HG03378 (cell line): ENCODE measurements around the gene KRTAP12-4.
"Not testable (repeated sequence)": the region's sequence is repeated elsewhere in the genome, so short reads cannot be mapped to it uniquely, and the experiment has no call there.

ENCODE experiments used
- ATAC-seq: cut with Tn5 transposase; IDR thresholded peaks from one replicate; pipeline ENCODE4 v1.9.1; 2021; ENCODE audit warnings: mild to moderate bottlenecking, moderate library complexity; ENCODE audit not compliant: unreplicated experiment

The KRTAP12-4 gene

GRCh38 chr21:44657635-44658540 lies 3.4 kb upstream of the KRTAP12-4 start, which contains the start of gene KRTAP12-3:
Gene KRTAP12-3, plus strand, starts transcription at chr21:44657932. Its CDS starts 48 bp downstream, at chr21:44657980.
- ATAC-seq, result no peak

GRCh38 chr21:44656868-44657267 lies 2.4 kb upstream of the KRTAP12-4 start:
- no peak for ATAC-seq

GRCh38 chr21:44653656-44654575 lies 543 bp downstream of the KRTAP12-4 start:
- ATAC-seq, result no peak

DNA sequence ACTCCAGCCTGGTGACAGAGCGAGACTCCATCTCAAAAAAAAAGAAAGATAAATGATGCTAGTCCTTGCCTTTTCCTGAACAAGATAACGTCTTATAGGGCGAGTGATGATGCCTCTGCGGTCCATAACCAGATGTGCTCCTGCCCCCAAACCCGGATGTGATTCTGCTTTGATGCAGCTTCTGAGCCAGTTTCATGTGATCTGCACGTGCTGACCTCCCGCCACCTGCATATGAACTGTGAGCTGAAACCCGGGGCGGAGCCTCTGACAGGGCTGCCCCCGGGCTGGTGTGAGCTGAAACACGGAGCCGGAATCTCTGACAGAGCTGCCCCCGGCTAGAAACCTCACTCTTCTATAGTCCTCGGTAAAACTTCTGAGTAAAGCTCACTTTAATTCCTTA lies 1.3 kb downstream of the KRTAP12-4 start:
- ATAC-seq, result no peak

- ATAC-seq, result no peak
Observed at GRCh38 chr21:44650973-44651675, 3.3 kb downstream of the KRTAP12-4 start.

DNA sequence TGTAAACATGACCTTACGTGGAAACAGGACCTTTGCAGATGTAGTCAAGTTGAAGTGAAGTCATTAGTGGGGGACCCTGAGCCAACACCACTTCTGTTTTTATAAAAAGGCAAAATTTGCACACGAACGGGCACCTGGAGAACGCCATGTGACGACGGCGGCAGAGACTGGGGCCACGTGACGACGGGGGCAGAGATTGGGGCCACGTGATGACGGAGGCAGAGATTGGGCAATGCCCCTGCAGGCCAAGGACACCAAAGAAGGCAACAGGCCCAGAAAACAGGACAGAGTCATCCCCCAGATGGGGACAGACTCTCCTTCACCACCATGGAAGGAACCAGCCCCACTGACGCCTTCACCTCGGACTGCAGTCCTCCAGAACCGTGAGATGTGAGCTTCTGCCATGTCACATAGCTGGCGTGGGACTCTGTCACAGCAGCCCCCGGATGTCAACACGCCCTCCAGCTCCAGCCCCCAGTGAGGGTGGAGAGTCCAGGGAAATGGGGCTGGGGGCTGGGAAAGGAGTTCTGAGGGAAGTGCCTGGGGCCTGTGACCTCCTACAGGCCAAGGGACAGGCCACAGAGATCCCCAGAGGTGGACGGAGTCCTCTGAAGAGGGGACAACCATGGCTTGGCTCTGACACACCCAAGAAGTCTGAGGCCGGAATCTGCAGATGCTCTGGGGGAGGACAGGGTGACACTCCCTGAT lies 4.0 kb downstream of the KRTAP12-4 start:
- no peak for ATAC-seq

DNA sequence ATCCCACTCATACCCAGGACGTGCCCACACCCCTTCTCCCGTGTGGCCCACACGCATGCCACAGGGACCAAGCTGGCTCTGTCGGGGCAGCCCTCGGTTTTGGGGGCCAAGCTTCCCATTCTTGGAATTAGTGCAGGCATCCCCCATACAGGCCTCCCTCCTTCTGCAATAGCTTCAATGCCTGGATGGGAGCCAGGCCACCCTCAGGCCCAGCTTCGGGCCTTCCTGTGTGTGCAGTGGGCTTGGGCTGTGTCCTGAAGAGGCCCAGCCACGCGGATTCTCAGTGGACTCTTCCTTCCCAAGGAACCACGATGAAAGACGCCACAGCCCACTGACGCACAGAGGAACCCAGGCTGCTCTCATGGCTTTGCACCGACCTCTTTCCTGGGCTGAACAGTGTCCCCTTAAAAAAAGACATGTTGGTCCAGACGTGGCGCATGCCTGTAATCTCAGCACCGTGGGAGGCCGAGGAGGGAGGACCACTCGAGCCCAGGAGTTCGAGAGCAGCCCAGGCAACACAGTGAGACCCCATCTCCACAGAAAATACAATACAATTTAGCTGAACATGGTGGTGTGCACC lies 4.8 kb downstream of the KRTAP12-4 start:
- no peak for ATAC-seq

GRCh38 chr21:44648557-44649311 lies 5.7 kb downstream of the KRTAP12-4 start:
- ATAC-seq, result no peak

GRCh38 chr21:44647222-44647552 lies 7.3 kb downstream of the KRTAP12-4 start:
- no peak for ATAC-seq

DNA sequence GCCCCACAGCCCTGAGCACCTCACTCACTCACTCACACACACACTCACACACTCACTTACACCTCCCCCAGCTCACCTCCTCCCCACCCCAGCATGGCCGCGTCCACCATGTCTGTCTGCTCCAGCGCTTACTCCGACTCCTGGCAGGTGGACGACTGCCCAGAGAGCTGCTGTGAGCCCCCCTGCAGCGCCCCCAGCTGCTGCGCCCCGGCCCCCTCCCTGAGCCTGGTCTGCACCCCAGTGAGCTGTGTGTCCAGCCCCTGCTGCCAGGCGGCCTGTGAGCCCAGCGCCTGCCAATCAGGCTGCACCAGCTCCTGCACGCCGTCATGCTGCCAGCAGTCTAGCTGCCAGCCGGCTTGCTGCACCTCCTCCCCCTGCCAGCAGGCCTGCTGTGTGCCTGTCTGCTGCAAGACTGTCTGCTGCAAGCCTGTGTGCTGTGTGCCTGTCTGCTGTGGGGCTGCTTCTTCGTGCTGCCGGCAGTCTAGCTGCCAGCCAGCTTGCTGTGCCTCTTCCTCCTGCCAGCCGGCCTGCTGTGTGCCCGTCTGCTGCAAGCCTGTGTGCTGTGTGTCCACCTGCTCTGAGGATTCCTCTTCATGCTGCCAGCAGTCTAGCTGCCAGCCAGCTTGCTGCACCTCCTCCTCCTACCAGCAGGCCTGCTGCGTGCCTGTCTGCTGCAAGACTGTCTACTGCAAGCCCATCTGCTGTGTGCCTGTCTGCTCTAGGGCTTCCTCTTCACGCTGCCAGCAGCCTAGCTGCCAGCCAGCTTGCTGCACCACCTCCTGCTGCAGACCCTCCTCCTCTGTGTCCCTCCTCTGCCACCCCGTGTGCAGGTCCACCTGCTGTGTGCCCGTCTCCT lies 7.9 kb downstream of the KRTAP12-4 start, which contains the start of gene KRTAP10-11:
TSS of gene KRTAP10-11 (plus strand) at position 49 of the 856 bp plus-strand sequence. CDS start at position 94, 45 bp downstream.
- not testable (repeated sequence) for ATAC-seq

DNA sequence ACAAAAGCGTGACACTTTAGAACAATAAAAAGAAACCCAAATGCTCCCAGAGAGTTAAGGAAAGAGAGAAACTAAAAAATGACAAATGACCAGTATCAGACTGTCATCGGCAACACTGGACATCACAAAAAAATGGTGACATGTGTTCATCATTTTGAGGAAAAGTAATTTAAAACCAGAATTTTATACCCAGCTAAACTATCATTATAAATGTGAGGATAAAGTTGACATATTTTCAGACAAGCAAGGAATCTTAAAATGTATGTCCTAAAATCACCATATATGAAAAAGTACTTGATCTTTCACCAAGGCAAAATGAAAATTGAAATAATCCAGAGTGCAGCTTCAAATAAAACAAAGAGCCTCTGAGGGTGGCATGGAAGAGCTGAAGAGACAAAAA lies 9.6 kb downstream of the KRTAP12-4 start:
- no peak for ATAC-seq

- no peak for ATAC-seq
Observed at GRCh38 chr21:44643741-44644310, 10.6 kb downstream of the KRTAP12-4 start.

GRCh38 chr21:44640761-44641160 lies 13.7 kb downstream of the KRTAP12-4 start:
- no peak for ATAC-seq

- ATAC-seq, result no peak
Observed at GRCh38 chr21:44639331-44639655, 15.2 kb downstream of the KRTAP12-4 start.

DNA sequence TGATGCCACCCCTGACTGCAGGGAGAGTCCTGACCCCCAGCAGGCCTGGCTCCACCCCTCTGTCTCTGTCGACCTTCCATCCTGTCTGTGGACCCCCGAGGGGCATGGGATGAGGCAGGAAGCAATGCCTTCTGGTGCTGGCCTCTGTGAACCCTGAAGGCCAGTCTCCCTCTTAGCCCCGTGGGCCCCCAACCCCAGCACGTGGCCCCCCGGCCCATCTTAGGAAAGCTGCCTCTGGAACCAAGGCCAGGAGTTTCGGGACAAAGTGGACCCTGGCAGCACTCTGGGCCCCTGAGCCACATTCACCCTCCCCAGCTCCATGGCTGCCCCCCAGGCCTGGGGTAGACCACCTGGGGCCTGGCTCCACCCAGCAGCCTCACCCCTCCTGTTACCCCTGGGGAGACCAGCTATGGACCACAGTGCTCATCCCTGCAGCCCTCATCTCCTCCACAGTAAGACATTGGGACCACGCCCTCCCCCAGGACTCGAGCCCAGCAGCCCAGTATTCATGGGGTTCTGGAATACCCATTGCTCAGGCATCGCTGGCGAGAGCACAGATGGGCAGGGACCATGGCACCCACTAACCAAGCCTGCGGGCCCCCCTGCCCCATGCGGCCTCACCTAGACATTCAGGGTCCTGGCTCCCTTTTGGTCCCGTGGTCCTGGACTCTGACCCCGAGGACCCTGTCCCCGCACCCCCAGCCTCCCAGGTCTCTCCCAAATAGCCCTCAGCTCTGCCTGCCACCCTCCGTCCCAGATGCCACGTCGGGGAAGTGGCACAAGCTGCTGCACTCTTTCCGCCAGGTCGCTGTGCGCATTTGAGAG lies 15.7 kb downstream of the KRTAP12-4 start:
- not testable (repeated sequence) for ATAC-seq

DNA sequence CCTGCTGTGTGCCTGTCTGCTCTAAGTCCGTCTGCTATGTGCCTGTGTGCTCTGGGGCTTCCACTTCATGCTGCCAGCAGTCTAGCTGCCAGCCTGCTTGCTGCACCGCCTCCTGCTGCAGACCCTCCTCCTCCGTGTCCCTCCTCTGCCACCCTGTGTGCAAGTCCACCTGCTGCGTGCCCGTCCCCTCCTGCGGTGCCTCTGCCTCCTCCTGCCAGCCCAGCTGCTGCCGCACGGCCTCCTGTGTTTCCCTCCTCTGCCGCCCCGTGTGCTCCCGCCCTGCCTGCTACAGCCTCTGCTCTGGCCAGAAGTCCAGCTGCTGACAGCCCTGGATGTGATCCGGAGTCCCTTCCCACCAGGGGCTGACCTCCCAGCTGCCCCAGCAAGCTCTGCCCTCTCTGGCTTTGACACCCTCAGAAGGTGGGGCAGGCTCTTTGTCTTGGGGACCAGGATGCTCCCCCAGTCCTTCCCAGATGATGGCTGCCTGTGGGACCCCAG lies 16.6 kb downstream of the KRTAP12-4 start:
- not testable (repeated sequence) for ATAC-seq
